HG03575 (cell line): ENCODE measurements around the gene CNTN6.

Experiments
- ATAC-seq: cut with Tn5 transposase; IDR thresholded peaks from one replicate; pipeline ENCODE4 v1.9.1; 2021; ENCODE audit not compliant: unreplicated experiment, insufficient number of reproducible peaks, low FRiP score; ENCODE audit errors: extremely low read depth

The CNTN6 gene

GRCh38 chr3:1147819-1148218 lies 55.0 kb downstream of the CNTN6 start:
- no peak for ATAC-seq

- no peak for ATAC-seq
These were observed 71.3 kb downstream of the CNTN6 start for GRCh38 chr3:1164101-1164500.

GRCh38 chr3:1171320-1171719 lies 78.5 kb downstream of the CNTN6 start:
- no peak for ATAC-seq

- no peak for ATAC-seq
These were observed 79.8 kb downstream of the CNTN6 start for GRCh38 chr3:1172644-1173043.

GRCh38 chr3:1179146-1179545 lies 86.3 kb downstream of the CNTN6 start:
- ATAC-seq, result no peak

GRCh38 chr3:1183320-1184048 lies 90.7 kb downstream of the CNTN6 start:
- ATAC-seq, result no peak

GRCh38 chr3:1190569-1190968 lies 97.7 kb downstream of the CNTN6 start:
- ATAC-seq, result no peak

GRCh38 chr3:1191026-1191425 lies 98.2 kb downstream of the CNTN6 start:
- ATAC-seq, result no peak

- no peak for ATAC-seq
These were observed 103.1 kb downstream of the CNTN6 start for GRCh38 chr3:1195947-1196346.

- no peak for ATAC-seq
These were observed 104.2 kb downstream of the CNTN6 start for GRCh38 chr3:1197051-1197450.

- no peak for ATAC-seq
These were observed 107.5 kb downstream of the CNTN6 start for GRCh38 chr3:1200371-1200770.

GRCh38 chr3:1207904-1208303 lies 115.1 kb downstream of the CNTN6 start:
- no peak for ATAC-seq

GRCh38 chr3:1214933-1215332 lies 122.1 kb downstream of the CNTN6 start:
- no peak for ATAC-seq

- ATAC-seq, result no peak
These were observed 124.0 kb downstream of the CNTN6 start for GRCh38 chr3:1216856-1217255.

GRCh38 chr3:1227111-1227510 lies 134.3 kb downstream of the CNTN6 start:
- no peak for ATAC-seq

- no peak for ATAC-seq
These were observed 135.5 kb downstream of the CNTN6 start for GRCh38 chr3:1228289-1228688.

- no peak for ATAC-seq
These were observed 138.1 kb downstream of the CNTN6 start for GRCh38 chr3:1230920-1231319.

GRCh38 chr3:1232276-1232675 lies 139.5 kb downstream of the CNTN6 start:
- ATAC-seq, result no peak

- ATAC-seq, result no peak
These were observed 142.8 kb downstream of the CNTN6 start for GRCh38 chr3:1235526-1236120.

- ATAC-seq, result no peak
These were observed 158.6 kb downstream of the CNTN6 start for GRCh38 chr3:1251282-1252060.
